Keratinocyte (primary cell): Measurements from ENCODE around the gene EHMT1. TPM values are rescaled to one million over a fixed set of nuclear protein-coding genes. Genes with fewer than 3 reads are reported as not detected.

Source experiments
- DNase-seq: peaks from one replicate; pipeline ENCODE4 v3.0.0-alpha.2; 2011; ENCODE audit warnings: low read depth, missing footprints, low spot score
- FAIRE-seq: peaks from 2 replicates; lab custom pipeline; 2011; peaks lifted over from hg19 to GRCh38; lab: Jason Lieb, UNC
- H2AFZ ChIP-seq: 2 replicates; pipeline ENCODE4 v1.6.0; 2012; ENCODE audit warnings: low read length, control low read depth, inconsistent platforms; ENCODE audit not compliant: control insufficient read depth
- H3K27ac ChIP-seq: 2 replicates; pipeline ENCODE4 v1.5.1; 2011; ENCODE audit warnings: low read length; ENCODE audit not compliant: control insufficient read depth, insufficient read depth
- H3K27me3 ChIP-seq: 3 replicates; pipeline ENCODE4 v1.6.0; 2011; ENCODE audit warnings: low read length; ENCODE audit not compliant: control insufficient read depth, insufficient read depth; ENCODE audit errors: extremely low read depth
- H3K36me3 ChIP-seq, 2 experiments: 2 replicates in 1 of 2; 3 replicates in 1 of 2; pipeline ENCODE4 v1.5.1; 2011; ENCODE audit warnings: low read length in 2 of 2, mild to moderate bottlenecking in 1 of 2; ENCODE audit not compliant: control insufficient read depth in 2 of 2, insufficient read depth in 2 of 2; ENCODE audit errors: extremely low read depth in 1 of 2
- H3K4me1 ChIP-seq: 3 replicates; pipeline ENCODE4 v1.5.1; 2011; ENCODE audit warnings: low read length; ENCODE audit not compliant: control insufficient read depth, insufficient read depth; ENCODE audit errors: extremely low read depth
- H3K4me2 ChIP-seq: 3 replicates; pipeline ENCODE4 v1.6.0; 2011; ENCODE audit warnings: low read depth, low read length; ENCODE audit not compliant: control insufficient read depth, insufficient read depth; ENCODE audit errors: extremely low read depth
- H3K4me3 ChIP-seq, 3 experiments: fragments of 200-600 bp in 1 of 3; sonication (generic) in 1 of 3; 2 replicates in 2 of 3; 3 replicates in 1 of 3; pipeline ENCODE4 v1.5.1; 2011 to 2016; ENCODE audit warnings: low read length in 3 of 3, mild to moderate bottlenecking in 3 of 3, control low read depth in 2 of 3, inconsistent platforms in 1 of 3, low read depth in 1 of 3, mixed read lengths in 1 of 3, mixed run types in 1 of 3, moderate library complexity in 1 of 3; ENCODE audit not compliant: control insufficient read depth in 2 of 3, insufficient read depth in 2 of 3; ENCODE audit errors: extremely low read depth in 1 of 3
- H3K79me2 ChIP-seq: 2 replicates; pipeline ENCODE4 v1.6.0; 2012; ENCODE audit warnings: low read length; ENCODE audit not compliant: control insufficient read depth, insufficient read depth
- H3K9ac ChIP-seq: 3 replicates; pipeline ENCODE4 v1.6.0; 2011; ENCODE audit warnings: low read length; ENCODE audit not compliant: control insufficient read depth, insufficient read depth; ENCODE audit errors: extremely low read depth
- H3K9me1 ChIP-seq: 3 replicates; pipeline ENCODE4 v1.6.0; 2011; ENCODE audit warnings: low read length; ENCODE audit not compliant: control insufficient read depth, insufficient read depth; ENCODE audit errors: extremely low read depth
- H3K9me3 ChIP-seq: 2 replicates; pipeline ENCODE4 v1.5.1; 2012; ENCODE audit warnings: low read depth, low read length; ENCODE audit not compliant: control insufficient read depth
- H4K20me1 ChIP-seq: 3 replicates; pipeline ENCODE4 v1.6.0; 2011; ENCODE audit warnings: low read length; ENCODE audit not compliant: control insufficient read depth, insufficient read depth; ENCODE audit errors: extremely low read depth
- EZH2 ChIP-seq: IDR thresholded peaks from one replicate; pipeline ENCODE4 v1.6.1; 2012; ENCODE audit warnings: inconsistent platforms, mild to moderate bottlenecking, low read length, moderate library complexity
- dilution Hi-C: fragments of 300-500 bp; cut with MboI; formaldehyde crosslinking; loops from one replicate; pipeline ENCODE4 v1.7.0; 2020; ENCODE audit warnings: low sequenced_read_pairs; ENCODE audit not compliant: extremely low pct_ligation_motif_present
- polyA plus RNA-seq, 5 experiments: library from polyadenylated mRNA; depleted of rRNA in 3 of 5; stranded (reverse) in 3 of 5; stranded (forward) in 1 of 5; unstranded in 1 of 5; fragments of >200 nt; gene quantifications; 1 replicate in 1 of 5; 2 replicates in 3 of 5; 3 replicates in 1 of 5; pipeline versions ENCODE4 v1.2.1 to v1.2.3, GENCODE V29; 2011 to 2012; ENCODE audit warnings: missing spikeins in 2 of 5, low read depth in 1 of 5, low replicate concordance in 1 of 5
- TF ChIP-seq, protein P1 (sequence below), 3 experiments: IDR thresholded peaks in 1 of 3; conservative IDR thresholded peaks in 1 of 3; optimal IDR thresholded peaks in 1 of 3; 2 replicates in 2 of 3; 3 replicates in 1 of 3; pipeline versions ENCODE3 to v1.5.1; 2011; ENCODE audit warnings: low read length in 3 of 3, mild to moderate bottlenecking in 3 of 3, moderate library complexity in 2 of 3, control low read depth in 1 of 3, inconsistent platforms in 1 of 3; ENCODE audit not compliant: insufficient read depth in 2 of 3; ENCODE audit errors: extremely low read depth in 1 of 3

EHMT1 gene
- polyA plus RNA-seq, 1 donor (not counting 4 experiments of a cell fraction or from before 2014, with no cell fraction given) = 25.9 TPM

DNA sequence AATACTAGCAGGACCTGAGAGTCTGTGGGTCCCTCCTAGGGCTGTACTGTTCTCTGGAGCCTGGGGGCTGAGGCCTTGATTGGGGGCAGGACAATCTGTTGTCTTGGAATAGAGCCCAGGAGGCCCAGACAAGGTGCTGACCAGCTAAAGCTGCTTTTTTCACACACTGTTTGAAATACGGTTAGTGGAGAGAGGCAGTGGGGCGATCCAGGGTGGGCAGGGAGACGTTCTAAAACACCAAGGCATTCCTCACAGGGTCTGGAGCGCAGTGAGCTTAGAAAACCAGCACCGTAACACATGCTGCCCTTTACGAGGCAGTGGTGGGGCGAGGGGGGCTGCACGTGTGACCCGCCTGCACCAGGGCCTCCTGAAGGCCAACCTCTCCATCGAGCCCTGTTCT is 55.1 kb downstream of the EHMT1 start:
- Histone ChIP-seq H3K79me2 (peaks cover 80% of the 10 kb centered on the region), H3K27me3 (no peaks in the 10 kb centered on the region), H3K27ac (no peak overlapping the region), H3K9ac (no peak overlapping the region), H4K20me1 (peaks cover 25% of the 10 kb centered on the region), H3K36me3 (peaks cover 4 to 6% of the 10 kb centered on the region in 2 experiments), H3K4me3 (no peak overlapping the region), H3K9me3 (no peaks in the 10 kb centered on the region), H3K4me2 (no peak overlapping the region), H3K4me1 (peaks cover 6% of the 10 kb centered on the region), H2AFZ (no peak overlapping the region), H3K9me1 (no peaks in the 10 kb centered on the region)
- dilution Hi-C loops = no loop called here
- no peak for FAIRE-seq
- TF ChIP-seq, protein P1, sequence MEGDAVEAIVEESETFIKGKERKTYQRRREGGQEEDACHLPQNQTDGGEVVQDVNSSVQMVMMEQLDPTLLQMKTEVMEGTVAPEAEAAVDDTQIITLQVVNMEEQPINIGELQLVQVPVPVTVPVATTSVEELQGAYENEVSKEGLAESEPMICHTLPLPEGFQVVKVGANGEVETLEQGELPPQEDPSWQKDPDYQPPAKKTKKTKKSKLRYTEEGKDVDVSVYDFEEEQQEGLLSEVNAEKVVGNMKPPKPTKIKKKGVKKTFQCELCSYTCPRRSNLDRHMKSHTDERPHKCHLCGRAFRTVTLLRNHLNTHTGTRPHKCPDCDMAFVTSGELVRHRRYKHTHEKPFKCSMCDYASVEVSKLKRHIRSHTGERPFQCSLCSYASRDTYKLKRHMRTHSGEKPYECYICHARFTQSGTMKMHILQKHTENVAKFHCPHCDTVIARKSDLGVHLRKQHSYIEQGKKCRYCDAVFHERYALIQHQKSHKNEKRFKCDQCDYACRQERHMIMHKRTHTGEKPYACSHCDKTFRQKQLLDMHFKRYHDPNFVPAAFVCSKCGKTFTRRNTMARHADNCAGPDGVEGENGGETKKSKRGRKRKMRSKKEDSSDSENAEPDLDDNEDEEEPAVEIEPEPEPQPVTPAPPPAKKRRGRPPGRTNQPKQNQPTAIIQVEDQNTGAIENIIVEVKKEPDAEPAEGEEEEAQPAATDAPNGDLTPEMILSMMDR (optimal IDR thresholded peaks at IDR 0.05 in 1 of 3, IDR thresholded peaks at IDR 0.05 in 1 of 3, conservative IDR thresholded peaks at IDR 0.05 in 1 of 3; ENCODE audit: extremely low read depth in 1 of 3, insufficient read depth in 2 of 3, low read length in 3 of 3) = no peak
- no peak for TF ChIP-seq EZH2
- no peak for DNase-seq

DNA sequence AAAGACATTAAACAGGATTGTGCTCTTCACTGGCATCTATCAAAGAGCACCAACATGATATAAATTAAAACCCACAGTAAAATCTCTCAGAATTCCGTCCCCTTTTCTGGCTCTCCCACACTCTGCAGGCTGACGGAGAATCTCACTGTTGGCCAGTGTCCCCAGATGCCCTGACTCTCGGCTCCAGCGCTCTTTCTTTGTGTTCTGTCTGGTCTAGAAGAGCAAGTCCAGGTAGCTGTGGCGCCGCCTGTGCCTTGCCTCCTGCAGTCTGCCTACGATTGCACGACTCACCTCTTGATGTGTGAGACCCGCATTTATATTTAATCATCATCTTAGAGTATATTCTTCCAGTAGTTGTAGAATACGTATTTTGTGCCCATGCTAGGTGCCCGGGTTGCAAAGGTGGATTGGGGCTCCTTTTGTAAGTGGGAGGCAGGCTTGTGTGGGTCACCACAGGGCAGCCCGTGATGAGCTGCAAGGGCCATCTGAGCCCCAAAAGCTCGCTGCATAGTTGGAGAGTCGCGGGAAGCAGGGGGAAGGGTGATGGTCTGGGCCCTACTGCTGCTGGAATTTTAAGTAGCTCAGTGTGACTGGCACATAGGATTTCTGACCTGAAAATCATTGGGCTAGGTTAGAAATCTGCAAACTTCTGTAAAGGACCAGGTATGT is 55.6 kb downstream of the EHMT1 start:
- Histone ChIP-seq H3K9me3 (no peaks in the 10 kb centered on the region), H3K4me1 (peaks cover 6% of the 10 kb centered on the region), H2AFZ (no peak overlapping the region), H3K9ac (no peak overlapping the region), H3K9me1 (no peaks in the 10 kb centered on the region), H4K20me1 (peaks cover 28% of the 10 kb centered on the region), H3K79me2 (peaks cover 80% of the 10 kb centered on the region), H3K27me3 (no peaks in the 10 kb centered on the region), H3K27ac (no peak overlapping the region), H3K4me3 (no peak overlapping the region), H3K4me2 (no peak overlapping the region), H3K36me3 (peaks cover 4 to 6% of the 10 kb centered on the region in 2 experiments)
- dilution Hi-C loops = no loop called here
- DNase-seq (no peak), FAIRE-seq (no peak)
- TF ChIP-seq, protein P1 (optimal IDR thresholded peaks at IDR 0.05 in 1 of 3, IDR thresholded peaks at IDR 0.05 in 1 of 3, conservative IDR thresholded peaks at IDR 0.05 in 1 of 3; ENCODE audit: extremely low read depth in 1 of 3, insufficient read depth in 2 of 3, low read length in 3 of 3) = no peak
- no peak for TF ChIP-seq EZH2
